Measurements from ENCODE around the gene ZNF225. TPM values are rescaled to one million over a fixed set of nuclear protein-coding genes. Genes with fewer than 3 reads are reported as not detected.

Gene ZNF225
- total RNA-seq, 2 experiments from 2014 or later = 2.4 to 6.1 TPM

GRCh38 chr19:44107751-44108150 is 5.4 kb upstream of the ZNF225 start:
- no peaks in the 10 kb centered on the region for H3K79me2 ChIP-seq (ENCODE audit: insufficient read depth, low read depth, low read length)
- intact Hi-C loops (cut with micrococcal nuclease; ENCODE audit: unreplicated experiment) = loop anchor here (2.0 kb wide), 1 partner anchor 57 kb away; the partner anchor contains the start of gene ZNF226
- ChIA-PET CTCF (ENCODE audit: unreplicated experiment) (no interaction called here), POLR2A (no interaction called here)
- H3K9me3 ChIP-seq (ENCODE audit: low read length) = no peaks in the 10 kb centered on the region
- DNase-seq (ENCODE audit: low spot score) = no peak
- H3K4me1 ChIP-seq (ENCODE audit: insufficient read depth, low read length, poor library complexity, severe bottlenecking) = peaks cover 8% of the 10 kb centered on the region
- H3K36me3 ChIP-seq (ENCODE audit: insufficient read depth, low read length) = peaks cover 49% of the 10 kb centered on the region
- H3K4me3 ChIP-seq (ENCODE audit: low read depth, low read length, poor library complexity, severe bottlenecking) = no peak overlapping the region
- TF ChIP-seq EZH2phosphoT487 (IDR thresholded peaks at IDR 0.05; ENCODE audit: borderline replicate concordance, low read depth, low read length) (no peak), CTCF (conservative IDR thresholded peaks at IDR 0.05; ENCODE audit: low read length) (no peak)
- no TSS peak for BruUV-seq (replicated peaks)
- H3K27ac ChIP-seq (ENCODE audit: low read depth, low read length, poor library complexity, severe bottlenecking) = no peak overlapping the region
- H4K20me1 ChIP-seq (ENCODE audit: insufficient read depth, low read length) = no peaks in the 10 kb centered on the region
- H3K4me2 ChIP-seq (ENCODE audit: low read length) = no peak overlapping the region
- H2AFZ ChIP-seq (ENCODE audit: low read length) = no peak overlapping the region
- H3K9me2 ChIP-seq (ENCODE audit: insufficient read depth, low read length) = 0 out of 2 replicates have a peak, but pooled peaks cover 3% of the 10 kb centered on the region

DNA sequence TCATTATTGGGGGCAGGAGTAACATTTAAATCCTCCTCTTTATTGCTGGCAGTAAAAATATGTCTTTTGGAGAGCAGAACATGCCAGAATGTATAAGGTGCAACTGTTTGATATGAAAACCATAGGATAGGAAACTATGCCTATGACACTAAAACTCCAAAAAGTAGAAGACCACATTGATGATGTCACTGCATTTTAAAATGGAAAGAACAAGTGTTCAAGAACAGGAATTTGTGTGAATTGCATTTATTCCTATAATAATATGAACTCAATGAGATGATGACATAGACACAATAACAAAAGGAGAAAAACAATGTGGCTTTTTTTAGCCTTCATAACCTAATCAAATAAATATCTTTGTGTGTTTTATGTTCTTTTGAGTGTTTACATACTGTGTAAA is 3.7 kb upstream of the ZNF225 start:
- CTCF ChIA-PET (ENCODE audit: unreplicated experiment) = no interaction called here
- H3K4me2 ChIP-seq (ENCODE audit: low read length) = no peak overlapping the region
- no peak for DNase-seq (ENCODE audit: low spot score)
- no peaks in the 10 kb centered on the region for H3K9me3 ChIP-seq (ENCODE audit: low read length)
- no peaks in the 10 kb centered on the region for H3K79me2 ChIP-seq (ENCODE audit: insufficient read depth, low read depth, low read length)
- peaks cover 16% of the 10 kb centered on the region for H3K4me1 ChIP-seq (ENCODE audit: insufficient read depth, low read length, poor library complexity, severe bottlenecking)
- no peak overlapping the region for H2AFZ ChIP-seq (ENCODE audit: low read length)
- POLR2A ChIA-PET = no interaction called here
- H4K20me1 ChIP-seq (ENCODE audit: insufficient read depth, low read length) = no peaks in the 10 kb centered on the region
- no peak overlapping the region for H3K27ac ChIP-seq (ENCODE audit: low read depth, low read length, poor library complexity, severe bottlenecking)
- intact Hi-C loops (cut with micrococcal nuclease; ENCODE audit: unreplicated experiment) = loop anchor here (2.0 kb wide), 1 partner anchor 55 kb away; the partner anchor contains the start of gene ZNF226
- BruUV-seq (replicated peaks) = no TSS peak
- H3K36me3 ChIP-seq (ENCODE audit: insufficient read depth, low read length) = peaks cover 32% of the 10 kb centered on the region
- TF ChIP-seq CTCF (conservative IDR thresholded peaks at IDR 0.05; ENCODE audit: low read length) (no peak), EZH2phosphoT487 (IDR thresholded peaks at IDR 0.05; ENCODE audit: borderline replicate concordance, low read depth, low read length) (no peak)
- H3K9me2 ChIP-seq (ENCODE audit: insufficient read depth, low read length) = no peaks in the 10 kb centered on the region
- no peak overlapping the region for H3K4me3 ChIP-seq (ENCODE audit: low read depth, low read length, poor library complexity, severe bottlenecking)

DNA sequence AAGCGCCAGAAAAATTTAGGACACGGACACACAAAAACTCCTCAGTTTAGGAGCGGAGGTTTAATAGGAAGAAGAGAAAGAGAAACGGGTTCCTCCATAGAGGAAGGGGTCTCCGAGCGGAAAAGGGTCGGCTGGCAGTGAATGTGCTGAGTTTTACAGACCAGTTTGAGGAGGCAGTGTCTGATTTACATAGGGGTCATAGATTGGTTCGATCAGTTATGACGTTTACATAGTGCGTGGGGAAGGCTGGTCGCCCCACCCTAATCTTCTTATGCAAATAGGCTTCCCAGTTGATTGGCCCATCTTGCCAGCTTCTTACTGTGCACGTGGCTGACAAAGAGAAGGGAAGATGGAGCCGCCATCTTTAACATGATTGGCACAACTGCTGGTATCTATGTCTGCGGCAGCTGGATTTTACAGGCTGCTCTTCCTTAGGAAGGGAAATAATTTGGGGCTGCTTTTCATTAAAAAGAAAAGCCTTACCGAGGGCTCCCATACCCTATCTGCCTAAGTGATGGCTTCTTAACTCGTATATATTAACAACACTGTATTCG is 1.2 kb upstream of the ZNF225 start:
- no peaks in the 10 kb centered on the region for H3K9me2 ChIP-seq (ENCODE audit: insufficient read depth, low read length)
- no peak for DNase-seq (ENCODE audit: low spot score)
- intact Hi-C loops (cut with micrococcal nuclease; ENCODE audit: unreplicated experiment) = loop anchor here (2.0 kb wide), 2 partner anchors 101 to 109 kb away; partner anchors contain the start of genes ZNF227 and ZNF230
- ChIA-PET CTCF (ENCODE audit: unreplicated experiment) (no interaction called here), POLR2A (interaction anchor here (0.6 kb wide), 1 partner anchor 55 kb away, joined by 4 read pairs; no protein-coding TSS in a partner anchor)
- peaks cover 19% of the 10 kb centered on the region for H3K36me3 ChIP-seq (ENCODE audit: insufficient read depth, low read length)
- TF ChIP-seq CTCF (conservative IDR thresholded peaks at IDR 0.05; ENCODE audit: low read length) (no peak), EZH2phosphoT487 (IDR thresholded peaks at IDR 0.05; ENCODE audit: borderline replicate concordance, low read depth, low read length) (no peak)
- H3K4me3 ChIP-seq (ENCODE audit: low read depth, low read length, poor library complexity, severe bottlenecking) = peak overlapping the region; percentile 83
- H3K9me3 ChIP-seq (ENCODE audit: low read length) = no peaks in the 10 kb centered on the region
- H3K4me2 ChIP-seq (ENCODE audit: low read length) = peak overlapping the region; percentile 99
- no peak overlapping the region for H3K27ac ChIP-seq (ENCODE audit: low read depth, low read length, poor library complexity, severe bottlenecking)
- H3K79me2 ChIP-seq (ENCODE audit: insufficient read depth, low read depth, low read length) = no peaks in the 10 kb centered on the region
- BruUV-seq (replicated peaks) = no TSS peak
- H4K20me1 ChIP-seq (ENCODE audit: insufficient read depth, low read length) = no peaks in the 10 kb centered on the region
- peaks cover 16% of the 10 kb centered on the region for H3K4me1 ChIP-seq (ENCODE audit: insufficient read depth, low read length, poor library complexity, severe bottlenecking)
- H2AFZ ChIP-seq (ENCODE audit: low read length) = no peak overlapping the region
